Mesenchymal stem cell (in vitro differentiated cells and primary cell): ENCODE data around the gene OR6S1. TPM values are rescaled to one million over a fixed set of nuclear protein-coding genes. Genes with fewer than 3 reads are reported as not detected.
A peak's percentile ranks its signal among the peaks of the same experiment; 100 is the strongest.

Source experiments
- DNase-seq: peaks from one replicate; pipeline ENCODE4 v3.0.0-alpha.2; 2013
- H2AFZ ChIP-seq: one replicate; pipeline ENCODE4 v1.6.1; 2013; ENCODE audit warnings: low read depth, mild to moderate bottlenecking, control low read depth, inconsistent platforms, low read length, moderate library complexity
- H2AK5ac ChIP-seq: 2 replicates; pipeline ENCODE4 v1.6.1; 2013; ENCODE audit warnings: low read length, moderate library complexity, mild to moderate bottlenecking, inconsistent platforms; ENCODE audit not compliant: severe bottlenecking
- H2BK120ac ChIP-seq: one replicate; pipeline ENCODE4 v1.6.1; 2013; ENCODE audit warnings: low read depth, mild to moderate bottlenecking, inconsistent platforms, low read length, moderate library complexity
- H2BK12ac ChIP-seq, 2 experiments: one replicate each; pipeline ENCODE4 v1.6.1; 2013; ENCODE audit warnings: inconsistent platforms in 2 of 2, low read length in 2 of 2, mild to moderate bottlenecking in 2 of 2, moderate library complexity in 2 of 2, control low read depth in 1 of 2
- H2BK15ac ChIP-seq: one replicate; pipeline ENCODE4 v1.6.1; 2013; ENCODE audit warnings: mild to moderate bottlenecking, low read depth, inconsistent platforms; ENCODE audit not compliant: poor library complexity, severe bottlenecking
- H2BK5ac ChIP-seq: 2 replicates; pipeline ENCODE4 v1.6.1; 2013; ENCODE audit warnings: low read depth, mild to moderate bottlenecking, low read length, control low read depth, inconsistent platforms; ENCODE audit not compliant: poor library complexity, severe bottlenecking
- H3K14ac ChIP-seq, 2 experiments: one replicate each; pipeline ENCODE4 v1.6.1; 2013; ENCODE audit warnings: inconsistent platforms in 2 of 2, low read length in 2 of 2, control low read depth in 1 of 2, mild to moderate bottlenecking in 1 of 2, moderate library complexity in 1 of 2
- H3K18ac ChIP-seq, 2 experiments: one replicate each; pipeline ENCODE4 v1.6.1; 2013; ENCODE audit warnings: inconsistent platforms in 2 of 2, low read length in 2 of 2, control low read depth in 1 of 2, low read depth in 1 of 2, mild to moderate bottlenecking in 1 of 2
- H3K23ac ChIP-seq, 2 experiments: one replicate each; pipeline ENCODE4 v1.6.1; 2013; ENCODE audit warnings: inconsistent platforms in 2 of 2, low read length in 2 of 2, mild to moderate bottlenecking in 2 of 2, moderate library complexity in 2 of 2, control low read depth in 1 of 2
- H3K27ac ChIP-seq: 2 replicates; pipeline ENCODE4 v1.5.1; 2013; ENCODE audit warnings: mild to moderate bottlenecking, moderate library complexity, low read length, control low read depth, inconsistent platforms; ENCODE audit not compliant: poor library complexity, severe bottlenecking
- H3K27me3 ChIP-seq, 2 experiments: 2 replicates each; pipeline versions ENCODE4 v1.6.1 to v1.7.0; 2013; ENCODE audit warnings: low read length in 2 of 2, mild to moderate bottlenecking in 2 of 2, moderate library complexity in 2 of 2, control low read depth in 1 of 2, inconsistent platforms in 1 of 2; ENCODE audit not compliant: control insufficient read depth in 1 of 2, insufficient read depth in 1 of 2
- H3K36me3 ChIP-seq, 2 experiments: 2 replicates each; pipeline versions ENCODE4 v1.6.1 to v1.7.0; 2013; ENCODE audit warnings: low read length in 2 of 2, control low read depth in 1 of 2, inconsistent platforms in 1 of 2, low read depth in 1 of 2, mild to moderate bottlenecking in 1 of 2; ENCODE audit not compliant: insufficient read depth in 2 of 2, control insufficient read depth in 1 of 2
- H3K4ac ChIP-seq, 2 experiments: one replicate each; pipeline ENCODE4 v1.6.1; 2013; ENCODE audit warnings: inconsistent platforms in 2 of 2, low read length in 2 of 2, mild to moderate bottlenecking in 2 of 2, moderate library complexity in 2 of 2, control low read depth in 1 of 2, low read depth in 1 of 2
- H3K4me1 ChIP-seq: 2 replicates; pipeline ENCODE4 v1.6.1; 2013; ENCODE audit warnings: low read depth, low read length, control low read depth; ENCODE audit not compliant: control insufficient read depth, insufficient read depth
- H3K4me2 ChIP-seq: 2 replicates; pipeline ENCODE4 v1.6.1; 2013; ENCODE audit warnings: low read length, mild to moderate bottlenecking, inconsistent platforms; ENCODE audit not compliant: poor library complexity, severe bottlenecking
- H3K4me3 ChIP-seq, 2 experiments: 2 replicates each; pipeline versions ENCODE4 v1.5.1 to v1.7.0; 2013; ENCODE audit warnings: low read length in 2 of 2, mild to moderate bottlenecking in 2 of 2, control low read depth in 1 of 2, low read depth in 1 of 2; ENCODE audit not compliant: insufficient read depth in 1 of 2
- H3K79me1 ChIP-seq: replicated peaks from 2 replicates; pipeline ENCODE4 v1.6.1; 2013; ENCODE audit warnings: mild to moderate bottlenecking, control low read depth, low read length, inconsistent platforms; ENCODE audit not compliant: poor library complexity, severe bottlenecking
- H3K9ac ChIP-seq: 2 replicates; pipeline ENCODE4 v1.7.0; 2013; ENCODE audit warnings: mild to moderate bottlenecking, low read length, moderate library complexity
- H3K9me3 ChIP-seq: 2 replicates; pipeline ENCODE4 v1.7.0; 2013; ENCODE audit warnings: mild to moderate bottlenecking, low read length; ENCODE audit not compliant: control insufficient read depth
- H4K8ac ChIP-seq: one replicate; pipeline ENCODE4 v1.6.1; 2013; ENCODE audit warnings: inconsistent platforms, mild to moderate bottlenecking, low read length, moderate library complexity
- H4K91ac ChIP-seq: one replicate; pipeline ENCODE4 v1.6.1; 2013; ENCODE audit warnings: mild to moderate bottlenecking, low read length, inconsistent platforms
- WGBS: methylation state at CpG from one replicate; pipeline ENCODE4 v1.1.7; 2013; ENCODE audit warnings: mixed read lengths; 5-methylcytosine and 5-hydroxymethylcytosine counted together
- polyA plus RNA-seq, 2 experiments: library from polyadenylated mRNA; stranded (reverse); fragments of 200-250 nt; gene quantifications; one replicate each; pipeline ENCODE4 v1.2.3, GENCODE V29; 2013

Gene OR6S1, protein sequence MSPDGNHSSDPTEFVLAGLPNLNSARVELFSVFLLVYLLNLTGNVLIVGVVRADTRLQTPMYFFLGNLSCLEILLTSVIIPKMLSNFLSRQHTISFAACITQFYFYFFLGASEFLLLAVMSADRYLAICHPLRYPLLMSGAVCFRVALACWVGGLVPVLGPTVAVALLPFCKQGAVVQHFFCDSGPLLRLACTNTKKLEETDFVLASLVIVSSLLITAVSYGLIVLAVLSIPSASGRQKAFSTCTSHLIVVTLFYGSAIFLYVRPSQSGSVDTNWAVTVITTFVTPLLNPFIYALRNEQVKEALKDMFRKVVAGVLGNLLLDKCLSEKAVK
- polyA plus RNA-seq (2013, experiment 1 of 2): not detected
- polyA plus RNA-seq (2013, experiment 2 of 2): not detected

DNA sequence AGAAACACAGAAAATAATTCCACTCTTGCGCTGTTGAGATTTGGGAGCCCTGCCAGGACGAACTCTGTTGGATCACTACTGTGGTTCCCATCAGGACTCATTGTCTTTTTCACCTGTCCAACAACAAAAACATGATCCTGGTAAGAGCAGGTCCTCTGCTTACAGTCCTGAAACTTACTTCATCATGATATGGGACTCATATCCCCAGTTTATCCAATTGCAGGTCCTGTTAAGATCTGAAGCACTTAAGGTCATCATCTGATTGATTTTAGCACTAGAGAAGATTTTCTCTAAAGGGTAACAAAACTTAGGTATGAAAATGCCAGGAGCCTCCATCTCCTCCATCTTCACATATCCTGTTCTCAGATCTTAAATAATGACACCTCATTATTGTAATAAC, at the start of gene OR6S1:
OR6S1 (minus strand) TSS at position 101 of the 400 bp plus-strand sequence; CDS start at position 101, 0 bp downstream.
- Histone ChIP-seq H3K14ac (no peak within 1 kb of the TSS), H2BK120ac (no peak within 1 kb of the TSS), H3K9ac (no peak within 1 kb of the TSS), H3K4me1 (no peaks in the 10 kb centered on the region), H2BK12ac (no peak within 1 kb of the TSS), H3K23ac (no peak within 1 kb of the TSS), H3K4ac (no peak within 1 kb of the TSS), H2BK15ac (no peak within 1 kb of the TSS), H3K27me3 (peaks cover 22 to 57% of the 10 kb centered on the region in 2 experiments), H4K91ac (no peak within 1 kb of the TSS), H3K18ac (no peak within 1 kb of the TSS), H3K27ac (no peak within 1 kb of the TSS), H3K4me3 (no peak within 1 kb of the TSS), H4K8ac (no peak within 1 kb of the TSS), H3K79me1 (no peaks in the 10 kb centered on the region), H2BK5ac (no peak within 1 kb of the TSS), H2AK5ac (no peak within 1 kb of the TSS), H3K4me2 (no peak within 1 kb of the TSS), H3K36me3 (no peaks in the 10 kb centered on the region), H2AFZ (no peak within 1 kb of the TSS), H3K9me3 (no peaks in the 10 kb centered on the region)
- 88% methylated on average over 2 of the region's 2 CpGs for WGBS
- DNase-seq: no peak

GRCh38 chr14:20690848-20691640, 49.6 kb upstream of the OR6S1 start:
- Histone ChIP-seq H3K27me3 (no peaks in the 10 kb centered on the region), H3K4me2 (no peak overlapping the region), H3K27ac (no peak overlapping the region), H4K8ac (no peak overlapping the region), H3K4ac (no peak overlapping the region), H3K23ac (no peak overlapping the region), H3K4me3 (no peak overlapping the region), H2AFZ (no peak overlapping the region), H2AK5ac (no peak overlapping the region), H3K4me1 (no peaks in the 10 kb centered on the region), H3K9me3 (no peaks in the 10 kb centered on the region), H2BK15ac (no peak overlapping the region), H2BK5ac (no peak overlapping the region), H3K14ac (no peak overlapping the region), H4K91ac (no peak overlapping the region), H3K36me3 (peaks cover 0 to 7% of the 10 kb centered on the region in 2 experiments), H2BK12ac (no peak overlapping the region), H3K18ac (no peak overlapping the region), H3K9ac (peak overlapping the region; percentile 11), H3K79me1 (peaks cover 5% of the 10 kb centered on the region), H2BK120ac (no peak overlapping the region)
- 39% methylated on average over 7 of the region's 9 CpGs for WGBS
- peak; percentile 76 for DNase-seq

DNA sequence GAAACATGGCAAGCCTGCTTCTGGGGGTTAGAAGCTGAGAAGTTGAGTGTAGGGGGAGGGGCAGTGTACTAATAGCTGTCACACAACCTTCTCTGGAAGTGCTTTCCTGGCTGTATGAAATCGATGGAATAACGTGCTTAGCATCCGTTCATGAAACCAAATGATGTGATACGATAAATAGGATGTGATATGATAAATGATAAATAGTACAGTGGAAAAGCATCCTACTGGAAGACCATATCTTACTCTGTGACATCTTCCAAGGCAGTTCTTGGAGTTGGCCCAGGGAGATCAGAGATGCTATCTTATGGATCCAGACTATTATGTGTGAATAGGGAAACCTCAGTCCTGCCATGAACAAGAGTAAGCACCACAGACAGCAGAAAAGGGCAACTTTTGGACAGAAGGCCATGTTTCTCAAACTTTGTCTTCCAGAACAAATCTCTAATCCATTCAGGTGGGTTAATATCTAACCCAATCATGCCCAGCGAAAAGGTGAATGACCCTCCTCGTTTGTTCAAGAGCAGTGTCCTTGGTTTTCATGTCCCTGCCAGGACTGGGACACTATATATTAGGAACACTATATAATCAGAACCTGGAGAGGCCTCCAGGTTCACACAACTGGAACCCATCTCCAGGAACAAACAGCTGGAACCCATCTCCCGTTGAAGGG, 46.8 kb upstream of the OR6S1 start, which contains the start of gene ANG:
ANG (plus strand) TSS at position 598 of the 673 bp plus-strand sequence. CDS start 4,801 bp downstream, outside the sequence.
- no peak within 1 kb of the TSS for H3K4ac ChIP-seq
- H2AK5ac ChIP-seq: no peak within 1 kb of the TSS
- no peaks in the 10 kb centered on the region for H3K9me3 ChIP-seq
- H3K4me3 ChIP-seq: no peak within 1 kb of the TSS
- H3K36me3 ChIP-seq: peaks cover 0 to under 1% of the 10 kb centered on the region in 2 experiments
- no peak within 1 kb of the TSS for H2BK120ac ChIP-seq
- no peak within 1 kb of the TSS for H4K8ac ChIP-seq
- no peak within 1 kb of the TSS for H4K91ac ChIP-seq
- H3K23ac ChIP-seq: no peak within 1 kb of the TSS
- no peak within 1 kb of the TSS for H3K18ac ChIP-seq
- H3K79me1 ChIP-seq: peaks cover 6% of the 10 kb centered on the region
- no peak within 1 kb of the TSS for H3K14ac ChIP-seq
- no peak within 1 kb of the TSS for H3K4me2 ChIP-seq
- peak within 1 kb of the TSS; percentile 13 for H3K9ac ChIP-seq
- no peak within 1 kb of the TSS for H3K27ac ChIP-seq
- DNase-seq: no peak
- H3K4me1 ChIP-seq: no peaks in the 10 kb centered on the region
- no peaks in the 10 kb centered on the region for H3K27me3 ChIP-seq
- 85% methylated on average over 7 of the region's 7 CpGs for WGBS
- H2BK12ac ChIP-seq: no peak within 1 kb of the TSS
- no peak within 1 kb of the TSS for H2BK5ac ChIP-seq
- no peak within 1 kb of the TSS for H2BK15ac ChIP-seq
- H2AFZ ChIP-seq: no peak within 1 kb of the TSS
